GM12892 (cell line): ENCODE results near the gene SUSD4. TPM values are rescaled to one million over a fixed set of nuclear protein-coding genes. Genes with fewer than 3 reads are reported as not detected.
A peak's percentile ranks its signal among the peaks of the same experiment; 100 is the strongest.
"Not testable (repeated sequence)": the region's sequence is repeated elsewhere in the genome, so short reads cannot be mapped to it uniquely, and the experiment has no call there.

Experiments used
- DNase-seq: peaks from one replicate; pipeline ENCODE4 v3.0.0; 2011; ENCODE audit not compliant: insufficient read length
- FAIRE-seq: peaks from 2 replicates; lab custom pipeline; 2011; peaks lifted over from hg19 to GRCh38; lab: Jason Lieb, UNC
- POLR2A ChIP-seq: IDR thresholded peaks from 2 replicates; pipeline ENCODE4 v1.6.1; 2011; ENCODE audit warnings: low read depth, low read length, control low read depth
- POLR2AphosphoS5 ChIP-seq: IDR thresholded peaks from 2 replicates; pipeline ENCODE4 v1.6.1; 2011; ENCODE audit warnings: low read depth, low read length, control low read depth
- TAF1 ChIP-seq: IDR thresholded peaks from 2 replicates; pipeline ENCODE4 v1.6.1; 2011; ENCODE audit warnings: low read depth, mild to moderate bottlenecking, control low read depth, low read length, borderline replicate concordance
- polyA plus RNA-seq: library from polyadenylated mRNA; unstranded; fragments of >200 nt; gene quantifications from one replicate; pipeline ENCODE4 v1.2.1, GENCODE V29; 2012; ENCODE audit warnings: missing spikeins, inconsistent platforms; ENCODE audit not compliant: missing spikeins

SUSD4 gene
- polyA plus RNA-seq: 0.08 TPM

- no peak for FAIRE-seq
- TF ChIP-seq TAF1 (no peak), POLR2AphosphoS5 (no peak), POLR2A (no peak)
- peak; percentile 30 for DNase-seq
These were observed at the start of gene SUSD4 for GRCh38 chr1:223363856-223364684. Gene SUSD4 (minus strand): TSS chr1:223364176. CDS start chr1:223363425, 751 bp downstream.

DNA sequence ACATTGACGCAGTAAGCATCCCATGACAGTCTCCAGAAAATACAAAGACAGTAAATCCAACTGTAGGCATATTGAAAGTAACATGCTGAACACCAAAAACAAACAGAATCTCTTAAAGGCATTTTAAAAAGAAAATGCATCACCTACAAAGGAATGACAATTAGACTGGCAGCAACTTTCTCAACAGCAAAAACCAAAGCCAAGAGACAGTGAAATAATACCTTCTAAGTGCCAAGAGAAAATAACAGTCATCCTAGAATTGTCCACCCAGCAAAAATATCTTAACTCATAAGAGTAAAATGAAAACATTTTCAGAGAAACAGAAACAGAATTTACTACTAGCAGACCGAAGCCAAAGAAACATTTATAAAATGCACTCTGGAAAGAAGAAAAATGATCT, 49.2 kb upstream of the SUSD4 start:
- FAIRE-seq (no peak), DNase-seq (no peak)
- TF ChIP-seq TAF1 (no peak), POLR2AphosphoS5 (no peak), POLR2A (no peak)

GRCh38 chr1:223411710-223412109, 47.7 kb upstream of the SUSD4 start:
- TF ChIP-seq POLR2AphosphoS5 (no peak), TAF1 (no peak), POLR2A (no peak)
- no peak for DNase-seq
- FAIRE-seq: no peak

DNA sequence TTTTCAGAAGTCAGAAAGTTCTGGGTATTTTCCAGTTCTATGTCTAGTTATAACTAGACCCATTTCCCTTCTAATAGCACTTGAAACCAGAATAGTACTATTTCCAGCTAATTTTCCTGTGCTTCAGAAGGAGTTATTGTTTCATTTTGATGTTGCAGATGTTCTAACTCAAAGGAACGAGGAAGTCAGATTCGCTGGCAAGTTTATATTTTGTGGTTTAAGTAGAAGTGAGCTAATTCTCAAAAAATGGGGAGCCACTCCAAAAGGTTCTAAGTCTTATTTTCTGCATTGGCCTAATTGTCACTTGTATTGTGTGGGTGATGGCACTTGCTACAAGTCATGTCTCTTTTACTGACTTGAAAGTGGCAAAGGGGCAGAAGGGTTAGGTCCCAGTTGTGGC, 47.3 kb upstream of the SUSD4 start:
- TF ChIP-seq POLR2AphosphoS5 (no peak), TAF1 (no peak), POLR2A (no peak)
- FAIRE-seq (no peak), DNase-seq (no peak)

- DNase-seq: no peak
- TF ChIP-seq POLR2A: no peak
- no peak for TF ChIP-seq TAF1
- no peak for TF ChIP-seq POLR2AphosphoS5
- FAIRE-seq: no peak
These were observed 46.1 kb upstream of the SUSD4 start for GRCh38 chr1:223410036-223410435.

DNA sequence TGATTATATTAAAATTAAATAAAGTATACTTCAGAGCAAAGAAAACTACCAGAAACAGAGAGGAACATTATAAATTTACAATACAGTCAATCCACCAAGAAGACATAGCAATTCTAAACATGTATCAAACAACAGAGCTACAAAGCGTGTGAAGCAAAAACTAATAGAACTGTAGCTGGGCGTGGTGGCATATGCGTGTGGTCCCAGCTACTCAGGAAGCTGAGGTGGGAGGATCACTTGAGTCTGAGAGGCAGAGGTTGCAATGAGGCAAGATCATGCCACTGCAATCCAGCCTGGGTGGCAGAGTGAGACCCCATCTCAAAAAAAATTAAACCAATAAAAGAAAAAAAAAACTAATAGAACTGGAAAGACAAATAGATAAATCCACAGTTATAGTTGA, 41.5 kb upstream of the SUSD4 start:
- DNase-seq: no peak
- TF ChIP-seq POLR2A (no peak), POLR2AphosphoS5 (no peak)
- no peak for FAIRE-seq

- FAIRE-seq (no peak), DNase-seq (no peak)
- no peak for TF ChIP-seq POLR2A
- no peak for TF ChIP-seq POLR2AphosphoS5
- TF ChIP-seq TAF1: no peak
These were observed 39.3 kb upstream of the SUSD4 start for GRCh38 chr1:223403184-223403815.

GRCh38 chr1:223402790-223403142, 38.8 kb upstream of the SUSD4 start:
- TF ChIP-seq POLR2A: no peak
- TF ChIP-seq POLR2AphosphoS5: no peak
- TF ChIP-seq TAF1: no peak
- DNase-seq (no peak), FAIRE-seq (no peak)

DNA sequence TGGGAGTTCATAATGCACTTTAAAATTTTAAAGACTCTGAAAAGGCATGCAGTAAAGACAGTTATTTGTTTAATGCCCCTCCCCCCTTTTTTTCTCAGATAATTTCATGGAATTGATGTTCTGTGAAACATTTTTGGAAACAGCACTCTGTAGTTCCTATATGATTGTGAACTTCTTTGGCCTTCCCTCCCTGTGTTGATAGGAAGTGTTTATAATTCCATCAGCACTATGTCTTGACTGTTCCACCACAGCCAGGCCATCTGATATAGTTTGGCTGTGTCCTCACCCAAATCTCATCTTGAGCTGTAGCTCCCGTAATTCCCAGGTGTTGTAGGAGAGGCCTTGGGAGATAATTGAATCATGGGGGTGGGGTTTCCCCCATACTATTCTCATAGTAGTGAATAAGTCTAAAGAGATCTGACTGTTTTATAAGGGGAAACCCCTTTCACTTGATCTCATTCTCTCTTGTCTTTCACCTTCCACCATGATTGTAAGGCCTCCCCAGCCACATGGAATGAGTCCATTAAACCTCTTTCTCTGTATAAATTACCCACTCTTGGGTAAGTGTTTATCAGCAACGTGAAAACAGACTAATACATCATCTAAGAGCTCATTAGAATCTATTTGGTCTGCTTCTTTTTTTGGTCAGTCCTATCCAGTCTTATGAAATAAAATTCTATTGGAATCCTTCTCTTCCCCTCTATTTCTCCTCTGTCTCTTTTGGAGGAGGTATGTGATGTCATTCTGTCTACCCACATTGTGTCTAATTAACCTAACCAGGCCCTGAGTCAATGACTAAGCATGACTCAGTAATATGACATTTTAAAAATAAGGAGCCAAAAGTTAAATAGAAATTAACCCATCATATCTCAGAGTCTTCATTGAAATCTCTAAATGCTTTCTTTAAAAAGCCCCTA, 38.2 kb upstream of the SUSD4 start:
- TF ChIP-seq POLR2A (no peak), POLR2AphosphoS5 (no peak), TAF1 (no peak)
- DNase-seq (no peak), FAIRE-seq (no peak)

DNA sequence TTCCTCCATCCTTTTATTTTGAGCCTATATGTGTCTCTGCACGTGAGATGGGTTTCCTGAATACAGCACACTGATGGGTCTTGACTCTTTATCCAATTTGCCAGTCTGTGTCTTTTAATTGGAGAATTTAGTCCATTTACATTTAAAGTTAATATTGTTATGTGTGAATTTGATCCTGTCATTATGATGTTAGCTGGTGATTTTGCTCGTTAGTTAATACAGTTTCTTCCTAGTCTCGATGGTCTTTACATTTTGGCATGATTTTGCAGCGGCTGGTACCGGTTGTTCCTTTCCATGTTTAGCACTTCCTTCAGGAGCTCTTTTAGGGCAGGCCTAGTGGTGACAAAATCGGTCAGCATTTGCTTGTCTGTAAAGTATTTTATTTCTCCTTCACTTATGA, 35.4 kb upstream of the SUSD4 start:
- not testable (repeated sequence) for FAIRE-seq, DNase-seq

DNA sequence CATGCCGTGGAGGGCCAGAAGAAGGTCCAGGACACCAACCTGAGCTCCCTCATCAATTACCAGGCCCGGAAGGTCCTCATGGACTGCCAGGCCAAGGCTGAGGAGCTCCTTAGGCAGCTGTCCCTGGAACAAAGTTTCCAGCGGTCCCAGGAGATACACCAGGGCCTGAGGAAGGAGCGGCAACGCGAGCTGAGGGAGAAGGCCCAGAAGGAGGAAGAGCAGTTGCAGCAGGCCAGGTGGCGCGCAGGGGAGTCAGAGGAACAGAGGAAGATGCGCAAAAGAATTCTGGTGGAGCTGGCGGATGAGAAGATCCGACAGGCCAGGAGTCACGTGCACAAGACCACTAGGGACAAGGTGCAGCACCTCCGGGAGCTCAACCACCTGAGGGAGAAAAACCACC, 30.7 kb upstream of the SUSD4 start:
- TF ChIP-seq POLR2A (no peak), TAF1 (no peak), POLR2AphosphoS5 (no peak)
- FAIRE-seq (no peak), DNase-seq (no peak)
